ENCODE measurements around the gene HSPA12A.

Gene HSPA12A

GRCh38 chr10:116629340-116629739 is 113.0 kb downstream of the HSPA12A start:
- Mint-ChIP-seq H3K4me3 (no peak overlapping the region), H3K9me3 (no peaks in the 10 kb centered on the region), H3K27me3 (peaks cover 26% of the 10 kb centered on the region), H3K4me1 (no peaks in the 10 kb centered on the region), H3K27ac (no peak overlapping the region), H3K36me3 (no peaks in the 10 kb centered on the region)
- no peak for DNase-seq
- CTCF ChIA-PET = interaction anchor here (0.6 kb wide), 1 partner anchor 220 kb away, joined by 3 read pairs; the partner anchor contains the start of gene ENO4

GRCh38 chr10:116627386-116627933 is 114.9 kb downstream of the HSPA12A start:
- Mint-ChIP-seq H3K9me3 (no peaks in the 10 kb centered on the region), H3K36me3 (no peaks in the 10 kb centered on the region), H3K27ac (no peak overlapping the region), H3K27me3 (peaks cover 26% of the 10 kb centered on the region), H3K4me3 (no peak overlapping the region), H3K4me1 (no peaks in the 10 kb centered on the region)
- CTCF ChIA-PET = interaction anchor here (0.7 kb wide), 1 partner anchor 162 kb away, joined by 3 read pairs; no protein-coding TSS in a partner anchor
- DNase-seq = no peak

- Mint-ChIP-seq H3K36me3 (no peaks in the 10 kb centered on the region), H3K27ac (no peak overlapping the region), H3K4me3 (no peak overlapping the region), H3K9me3 (no peaks in the 10 kb centered on the region), H3K4me1 (no peaks in the 10 kb centered on the region), H3K27me3 (peaks cover 24% of the 10 kb centered on the region)
- CTCF ChIA-PET = interaction anchor here (0.7 kb wide), 1 partner anchor 163 kb away, joined by 3 read pairs; no protein-coding TSS in a partner anchor
- DNase-seq = no peak
These were observed 115.6 kb downstream of the HSPA12A start for GRCh38 chr10:116626815-116627214.

DNA sequence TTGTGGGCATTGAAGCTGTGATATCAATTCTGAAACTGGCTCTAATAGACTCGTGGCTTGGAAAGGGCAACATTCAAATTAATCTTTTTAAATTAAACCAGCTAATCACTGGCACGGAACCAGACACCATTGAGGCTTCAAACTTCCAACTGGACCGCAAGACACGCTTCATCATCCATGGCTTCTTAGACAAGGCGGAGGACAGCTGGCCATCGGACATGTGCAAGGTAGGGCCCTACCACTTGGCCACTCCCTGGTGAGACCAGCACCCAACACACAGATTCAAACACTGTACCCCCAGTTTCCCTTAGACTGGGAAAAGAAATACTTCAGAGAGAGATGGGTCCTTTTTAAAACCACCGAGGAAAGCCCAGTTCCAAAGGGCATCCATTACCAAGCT is 116.5 kb downstream of the HSPA12A start:
- Mint-ChIP-seq H3K36me3 (no peaks in the 10 kb centered on the region), H3K4me1 (no peaks in the 10 kb centered on the region), H3K4me3 (no peak overlapping the region), H3K27me3 (peaks cover 23% of the 10 kb centered on the region), H3K27ac (no peak overlapping the region), H3K9me3 (no peaks in the 10 kb centered on the region)
- DNase-seq = no peak
- CTCF ChIA-PET = no interaction called here

- peaks cover 7% of the 10 kb centered on the region for H3K27me3 Mint-ChIP-seq
- CTCF ChIA-PET = no interaction called here
- H3K4me1 Mint-ChIP-seq = no peaks in the 10 kb centered on the region
- H3K36me3 Mint-ChIP-seq = no peaks in the 10 kb centered on the region
- no peak for DNase-seq
- no peaks in the 10 kb centered on the region for H3K9me3 Mint-ChIP-seq
- H3K4me3 Mint-ChIP-seq = no peak overlapping the region
- H3K27ac Mint-ChIP-seq = no peak overlapping the region
These were observed 120.3 kb downstream of the HSPA12A start for GRCh38 chr10:116621934-116622655.

- no peaks in the 10 kb centered on the region for H3K9me3 Mint-ChIP-seq
- H3K4me1 Mint-ChIP-seq = no peaks in the 10 kb centered on the region
- no peak overlapping the region for H3K27ac Mint-ChIP-seq
- H3K36me3 Mint-ChIP-seq = no peaks in the 10 kb centered on the region
- CTCF ChIA-PET = no interaction called here
- H3K27me3 Mint-ChIP-seq = peaks cover 1% of the 10 kb centered on the region
- DNase-seq = no peak
- H3K4me3 Mint-ChIP-seq = no peak overlapping the region
These were observed 120.9 kb downstream of the HSPA12A start for GRCh38 chr10:116621476-116621875.

Data from activated naive CD4-positive, alpha-beta T cell treated with anti-CD3 and anti-CD28 coated beads, Interleukin-2, amount 10 ng/mL, durations not matched to agents 7 days and 5 days (primary cell).